ENCODE results near the gene ZYG11B.
A peak's percentile ranks its signal among the peaks of the same experiment; 100 is the strongest.
"Not testable (repeated sequence)": the region's sequence is repeated elsewhere in the genome, so short reads cannot be mapped to it uniquely, and the experiment has no call there.

ZYG11B gene

DNA sequence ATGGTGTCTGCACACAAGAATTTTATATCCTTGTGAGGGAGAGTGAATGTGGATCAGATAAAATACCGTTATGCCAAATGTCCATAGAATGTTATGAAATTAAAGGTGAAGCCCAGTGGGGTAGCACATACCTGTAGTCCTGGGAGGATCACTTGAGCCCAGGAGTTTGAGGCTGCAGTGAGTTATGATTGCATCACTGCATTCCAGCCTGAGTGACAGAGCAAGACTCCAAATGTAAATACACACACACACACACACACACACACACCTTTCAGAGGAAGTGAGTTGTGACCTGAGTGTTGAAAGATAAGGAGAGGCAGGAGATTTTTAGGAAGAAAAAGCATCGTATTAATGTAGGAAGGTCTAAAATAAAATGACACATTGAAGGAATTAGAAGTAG, 88.2 kb downstream of the ZYG11B start:
- H3K36me3 ChIP-seq (ENCODE audit: control insufficient read depth in 4 of 4, insufficient read depth in 4 of 4, low read length in 3 of 4): peaks cover 9 to 32% (median 18%) of the 10 kb centered on the region in 4 experiments
- no peaks in the 10 kb centered on the region for H3K4me1 ChIP-seq (ENCODE audit: control extremely low read depth in 1 of 4, control insufficient read depth in 4 of 4, insufficient read depth in 4 of 4, low read length in 3 of 4)
- H3K4me3 ChIP-seq (ENCODE audit: control insufficient read depth in 1 of 7, extremely low read depth in 1 of 7, insufficient read depth in 4 of 7, low read depth in 2 of 7, low read length in 6 of 7): no peak overlapping the region
- WGBS (ENCODE audit: insufficient coverage): 69% methylated on average over 2 of the region's 2 CpGs
- H3K27ac ChIP-seq (ENCODE audit: insufficient read depth in 1 of 2, low read depth in 1 of 2, low read length in 2 of 2, poor library complexity in 1 of 2, severe bottlenecking in 2 of 2): no peak overlapping the region
- POLR2A ChIA-PET: no interaction called here
- no peak for DNase-seq
- no peaks in the 10 kb centered on the region for H3K27me3 ChIP-seq (replicated peaks in 2 of 5; ENCODE audit: control insufficient read depth in 4 of 5, insufficient read depth in 5 of 5, low read length in 4 of 5)
- no peaks in the 10 kb centered on the region for H3K9me3 ChIP-seq (ENCODE audit: control extremely low read depth in 1 of 5, control insufficient read depth in 4 of 5, insufficient read depth in 2 of 5, low read depth in 1 of 5, low read length in 4 of 5)
- CTCF ChIA-PET: no interaction called here

DNA sequence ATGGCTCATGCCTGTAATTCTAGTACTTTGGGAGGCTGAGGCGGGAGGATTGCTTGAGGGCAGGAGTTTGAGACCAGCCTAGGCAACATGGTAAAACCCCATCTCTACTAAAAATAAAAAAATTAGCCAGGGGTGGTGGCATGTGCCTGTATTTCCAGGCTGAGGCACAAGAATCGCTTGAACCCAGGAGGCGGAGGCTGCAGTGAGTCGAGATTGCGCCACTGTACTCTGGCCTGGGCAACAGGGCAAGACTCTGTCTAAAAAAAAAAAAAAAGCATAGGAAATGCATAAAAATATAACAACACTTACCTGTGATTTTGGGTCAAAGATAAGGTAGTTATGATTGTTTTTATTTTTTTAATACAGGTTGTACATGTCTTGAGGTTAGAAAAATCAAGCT, 94.6 kb downstream of the ZYG11B start:
- H3K4me1 ChIP-seq (ENCODE audit: control extremely low read depth in 1 of 4, control insufficient read depth in 4 of 4, insufficient read depth in 4 of 4, low read length in 3 of 4); H3K4me3 ChIP-seq (ENCODE audit: control insufficient read depth in 1 of 7, extremely low read depth in 1 of 7, insufficient read depth in 4 of 7, low read depth in 2 of 7, low read length in 6 of 7); H3K27ac ChIP-seq (ENCODE audit: insufficient read depth in 1 of 2, low read depth in 1 of 2, low read length in 2 of 2, poor library complexity in 1 of 2, severe bottlenecking in 2 of 2); CTCF ChIA-PET; H3K9me3 ChIP-seq (ENCODE audit: control extremely low read depth in 1 of 5, control insufficient read depth in 4 of 5, insufficient read depth in 2 of 5, low read depth in 1 of 5, low read length in 4 of 5); DNase-seq; H3K27me3 ChIP-seq (replicated peaks in 2 of 5; ENCODE audit: control insufficient read depth in 4 of 5, insufficient read depth in 5 of 5, low read length in 4 of 5): not testable (repeated sequence)
- peaks cover 6 to 27% (median 17%) of the 10 kb centered on the region in 4 experiments for H3K36me3 ChIP-seq (ENCODE audit: control insufficient read depth in 4 of 4, insufficient read depth in 4 of 4, low read length in 3 of 4)
- POLR2A ChIA-PET: interaction anchor here (0.6 kb wide), 1 partner anchor 348 kb away, joined by 4 read pairs; no protein-coding TSS in a partner anchor
- 100% methylated on average over 1 of the region's 5 CpGs for WGBS (ENCODE audit: insufficient coverage)

DNA sequence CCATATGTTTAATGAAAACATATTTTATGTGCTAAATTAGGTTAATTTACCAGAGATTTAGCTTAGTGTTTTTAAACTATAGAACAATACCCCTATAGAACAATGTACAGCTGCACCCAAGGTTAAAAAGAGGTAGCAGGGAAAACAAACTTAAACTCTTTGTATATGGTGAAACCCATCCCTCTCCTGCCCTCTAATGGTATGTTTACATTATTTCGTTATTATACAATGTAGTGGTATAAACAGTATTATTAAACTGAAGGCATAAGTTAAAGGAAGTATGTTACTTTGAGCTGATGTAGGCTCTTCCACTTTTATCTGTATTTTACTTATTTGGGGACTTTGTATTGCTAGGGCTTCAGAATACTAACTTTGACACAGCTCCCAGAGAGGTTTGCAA, 99.6 kb downstream of the ZYG11B start:
- Histone ChIP-seq H3K4me3 (ENCODE audit: control insufficient read depth in 1 of 7, extremely low read depth in 1 of 7, insufficient read depth in 4 of 7, low read depth in 2 of 7, low read length in 6 of 7) (no peak overlapping the region), H3K4me1 (ENCODE audit: control extremely low read depth in 1 of 4, control insufficient read depth in 4 of 4, insufficient read depth in 4 of 4, low read length in 3 of 4) (no peaks in the 10 kb centered on the region), H3K27me3 (replicated peaks in 2 of 5; ENCODE audit: control insufficient read depth in 4 of 5, insufficient read depth in 5 of 5, low read length in 4 of 5) (no peaks in the 10 kb centered on the region), H3K36me3 (ENCODE audit: control insufficient read depth in 4 of 4, insufficient read depth in 4 of 4, low read length in 3 of 4) (peaks cover 4 to 12% (median 6%) of the 10 kb centered on the region in 4 experiments), H3K27ac (ENCODE audit: insufficient read depth in 1 of 2, low read depth in 1 of 2, low read length in 2 of 2, poor library complexity in 1 of 2, severe bottlenecking in 2 of 2) (no peak overlapping the region), H3K9me3 (ENCODE audit: control extremely low read depth in 1 of 5, control insufficient read depth in 4 of 5, insufficient read depth in 2 of 5, low read depth in 1 of 5, low read length in 4 of 5) (no peaks in the 10 kb centered on the region)
- CTCF ChIA-PET: interaction anchor here (0.7 to 0.9 kb wide), 2 partner anchors 17 to 139 kb away, joined by 4 to 5 read pairs; partner anchors contain the start of gene ZYG11A
- peak in 2 of 3 donors; percentile 51 to 54 for DNase-seq
- no CpG with 5 or more reads among the region's 1 CpG for WGBS (ENCODE audit: insufficient coverage)
- POLR2A ChIA-PET: no interaction called here

DNA sequence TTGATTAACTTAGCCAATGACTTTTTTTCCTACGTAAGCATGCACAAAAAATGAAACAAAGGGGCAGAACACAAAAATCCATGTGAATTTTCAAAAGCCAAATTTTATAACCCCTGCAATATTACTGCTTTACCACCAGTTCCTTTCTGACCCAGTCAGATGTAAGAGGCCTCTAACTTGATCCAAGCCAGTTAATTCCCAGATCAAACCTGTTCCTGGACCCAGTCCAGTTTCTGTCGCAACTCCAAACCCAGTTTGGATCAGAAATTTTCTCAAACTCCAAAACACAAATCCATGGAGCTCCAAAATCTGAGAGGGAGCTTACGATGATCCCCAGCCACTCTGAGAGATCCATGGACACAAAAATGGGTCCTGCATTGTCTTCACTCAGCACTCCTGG, 108.5 kb downstream of the ZYG11B start:
- Histone ChIP-seq H3K4me3 (ENCODE audit: control insufficient read depth in 1 of 7, extremely low read depth in 1 of 7, insufficient read depth in 4 of 7, low read depth in 2 of 7, low read length in 6 of 7) (no peak overlapping the region), H3K27ac (ENCODE audit: insufficient read depth in 1 of 2, low read depth in 1 of 2, low read length in 2 of 2, poor library complexity in 1 of 2, severe bottlenecking in 2 of 2) (no peak overlapping the region), H3K36me3 (ENCODE audit: control insufficient read depth in 4 of 4, insufficient read depth in 4 of 4, low read length in 3 of 4) (no peaks in the 10 kb centered on the region), H3K27me3 (replicated peaks in 2 of 5; ENCODE audit: control insufficient read depth in 4 of 5, insufficient read depth in 5 of 5, low read length in 4 of 5) (peaks cover 0 to 3% (median 0%) of the 10 kb centered on the region in 5 experiments), H3K9me3 (ENCODE audit: control extremely low read depth in 1 of 5, control insufficient read depth in 4 of 5, insufficient read depth in 2 of 5, low read depth in 1 of 5, low read length in 4 of 5) (no peaks in the 10 kb centered on the region), H3K4me1 (ENCODE audit: control extremely low read depth in 1 of 4, control insufficient read depth in 4 of 4, insufficient read depth in 4 of 4, low read length in 3 of 4) (no peaks in the 10 kb centered on the region)
- no peak for DNase-seq
- ChIA-PET CTCF (no interaction called here), POLR2A (no interaction called here)
- whole genome bisulfite sequencing (ENCODE audit: insufficient coverage): 96% methylated on average over 3 of the region's 3 CpGs

DNA sequence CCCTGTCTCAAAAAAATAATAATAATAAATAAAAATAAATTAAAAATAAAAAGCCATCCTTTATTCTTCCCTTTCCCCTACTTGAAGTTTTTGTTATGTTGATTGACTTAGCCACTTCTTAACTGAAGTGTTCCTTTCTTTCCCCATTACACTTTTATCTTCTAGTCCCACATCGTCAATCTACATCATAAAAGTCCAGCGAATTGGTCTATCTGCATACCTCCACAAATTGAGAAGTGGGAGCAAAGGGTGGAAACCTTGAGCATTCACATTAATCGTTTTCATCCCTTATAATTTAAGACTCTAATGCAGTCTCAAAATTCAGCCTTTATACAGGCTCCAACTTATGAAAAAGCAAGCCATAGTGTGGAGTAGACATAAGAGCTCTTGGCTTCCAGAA, 109.8 kb downstream of the ZYG11B start:
- Histone ChIP-seq H3K9me3 (ENCODE audit: control extremely low read depth in 1 of 5, control insufficient read depth in 4 of 5, insufficient read depth in 2 of 5, low read depth in 1 of 5, low read length in 4 of 5) (no peaks in the 10 kb centered on the region), H3K4me3 (ENCODE audit: control insufficient read depth in 1 of 7, extremely low read depth in 1 of 7, insufficient read depth in 4 of 7, low read depth in 2 of 7, low read length in 6 of 7) (no peak overlapping the region), H3K27me3 (replicated peaks in 2 of 5; ENCODE audit: control insufficient read depth in 4 of 5, insufficient read depth in 5 of 5, low read length in 4 of 5) (peaks cover 0 to 8% (median 1%) of the 10 kb centered on the region in 5 experiments), H3K4me1 (ENCODE audit: control extremely low read depth in 1 of 4, control insufficient read depth in 4 of 4, insufficient read depth in 4 of 4, low read length in 3 of 4) (no peaks in the 10 kb centered on the region), H3K27ac (ENCODE audit: insufficient read depth in 1 of 2, low read depth in 1 of 2, low read length in 2 of 2, poor library complexity in 1 of 2, severe bottlenecking in 2 of 2) (no peak overlapping the region), H3K36me3 (ENCODE audit: control insufficient read depth in 4 of 4, insufficient read depth in 4 of 4, low read length in 3 of 4) (no peaks in the 10 kb centered on the region)
- ChIA-PET POLR2A (no interaction called here), CTCF (no interaction called here)
- DNase-seq: no peak
- WGBS (ENCODE audit: insufficient coverage): 60% methylated on average over 2 of the region's 3 CpGs

DNA sequence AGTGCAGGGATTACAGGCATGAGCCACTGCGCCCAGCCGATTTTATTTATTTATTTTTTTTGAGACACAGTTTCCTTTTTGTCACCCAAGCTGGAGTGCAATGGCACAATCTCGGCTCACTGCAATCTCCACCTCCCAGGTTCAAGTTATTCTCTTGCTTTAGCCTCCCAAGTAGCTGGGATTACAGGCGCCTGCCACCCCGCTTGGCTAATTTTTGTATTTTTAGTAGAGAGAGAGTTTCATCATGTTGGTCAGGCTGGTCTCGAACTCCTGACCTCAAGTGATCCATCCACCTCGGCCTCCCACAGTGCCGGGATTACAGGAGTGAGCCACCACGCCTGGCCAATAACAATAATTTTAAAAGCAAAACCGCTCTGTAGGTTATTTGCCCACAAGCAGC, 112.9 kb downstream of the ZYG11B start:
- H3K27ac ChIP-seq (ENCODE audit: insufficient read depth in 1 of 2, low read depth in 1 of 2, low read length in 2 of 2, poor library complexity in 1 of 2, severe bottlenecking in 2 of 2); DNase-seq; H3K36me3 ChIP-seq (ENCODE audit: control insufficient read depth in 4 of 4, insufficient read depth in 4 of 4, low read length in 3 of 4); CTCF ChIA-PET; H3K9me3 ChIP-seq (ENCODE audit: control extremely low read depth in 1 of 5, control insufficient read depth in 4 of 5, insufficient read depth in 2 of 5, low read depth in 1 of 5, low read length in 4 of 5); POLR2A ChIA-PET; H3K4me3 ChIP-seq (ENCODE audit: control insufficient read depth in 1 of 7, extremely low read depth in 1 of 7, insufficient read depth in 4 of 7, low read depth in 2 of 7, low read length in 6 of 7): not testable (repeated sequence)
- H3K4me1 ChIP-seq (ENCODE audit: control extremely low read depth in 1 of 4, control insufficient read depth in 4 of 4, insufficient read depth in 4 of 4, low read length in 3 of 4): peaks cover 0 to 14% (median 8%) of the 10 kb centered on the region in 4 experiments
- H3K27me3 ChIP-seq (replicated peaks in 2 of 5; ENCODE audit: control insufficient read depth in 4 of 5, insufficient read depth in 5 of 5, low read length in 4 of 5): peaks cover 0 to 38% (median 20%) of the 10 kb centered on the region in 5 experiments
- 99% methylated on average over 8 of the region's 10 CpGs for WGBS (ENCODE audit: insufficient coverage)

DNA sequence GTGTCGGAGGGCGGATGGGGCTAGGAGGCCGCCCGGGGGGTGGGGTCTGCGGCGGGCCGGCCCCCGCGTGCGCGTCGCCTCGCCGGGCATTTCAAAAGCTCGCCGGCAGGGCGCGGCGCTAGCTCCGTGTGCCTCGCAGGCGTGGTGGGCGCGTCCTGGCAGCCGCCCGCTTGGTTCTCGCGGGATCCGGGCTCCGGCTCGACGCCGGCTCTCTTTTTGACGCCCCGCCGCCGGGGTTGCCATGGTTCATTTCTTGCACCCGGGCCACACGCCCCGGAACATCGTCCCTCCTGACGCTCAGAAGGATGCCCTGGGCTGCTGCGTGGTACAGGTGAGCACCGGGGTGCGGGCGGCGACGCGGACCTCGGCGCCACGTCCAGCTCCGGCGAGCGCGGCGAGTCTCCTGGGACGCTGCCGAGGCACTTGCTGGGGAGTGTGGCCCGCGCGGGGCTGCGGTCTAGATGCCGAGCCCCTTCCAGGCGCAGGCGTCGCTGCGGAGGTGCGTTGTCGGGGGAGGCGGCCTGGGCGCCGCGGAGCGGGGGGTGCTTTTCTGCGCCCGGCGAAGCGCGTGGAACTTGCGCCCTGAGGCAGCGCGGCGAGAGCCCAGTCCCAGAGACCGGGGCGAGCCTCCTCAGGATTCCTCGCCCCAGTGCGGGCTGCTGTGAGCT, 116.5 kb downstream of the ZYG11B start, which contains the start of gene ZYG11A:
Gene ZYG11A (plus strand): TSS at position 118 of the 668 bp plus-strand sequence. CDS start 124 bp downstream, at position 242.
- Histone ChIP-seq H3K36me3 (ENCODE audit: control insufficient read depth in 4 of 4, insufficient read depth in 4 of 4, low read length in 3 of 4) (no peaks in the 10 kb centered on the region), H3K4me3 (ENCODE audit: control insufficient read depth in 1 of 7, extremely low read depth in 1 of 7, insufficient read depth in 4 of 7, low read depth in 2 of 7, low read length in 6 of 7) (peak within 1 kb of the TSS in 6 of 7 experiments; percentile 16 to 59 (median 36)), H3K4me1 (ENCODE audit: control extremely low read depth in 1 of 4, control insufficient read depth in 4 of 4, insufficient read depth in 4 of 4, low read length in 3 of 4) (peaks cover 0 to 14% (median 8%) of the 10 kb centered on the region in 4 experiments), H3K27ac (ENCODE audit: insufficient read depth in 1 of 2, low read depth in 1 of 2, low read length in 2 of 2, poor library complexity in 1 of 2, severe bottlenecking in 2 of 2) (peak within 1 kb of the TSS in 1 of 2 experiments; percentile 49), H3K27me3 (replicated peaks in 2 of 5; ENCODE audit: control insufficient read depth in 4 of 5, insufficient read depth in 5 of 5, low read length in 4 of 5) (peaks cover 0 to 59% (median 24%) of the 10 kb centered on the region in 5 experiments), H3K9me3 (ENCODE audit: control extremely low read depth in 1 of 5, control insufficient read depth in 4 of 5, insufficient read depth in 2 of 5, low read depth in 1 of 5, low read length in 4 of 5) (peaks cover 0 to 2% (median 0%) of the 10 kb centered on the region in 5 experiments)
- CTCF ChIA-PET: interaction anchor here (1.1 to 1.3 kb wide), 2 partner anchors 17 to 63 kb away, joined by 4 to 5 read pairs; no protein-coding TSS in a partner anchor
- POLR2A ChIA-PET: no interaction called here
- 3% methylated on average over 84 of the region's 88 CpGs for WGBS (ENCODE audit: insufficient coverage)
- peak; percentile 78 to 89 (median 87) for DNase-seq

Data from common myeloid progenitor, CD34-positive (primary cell).